Measurements from ENCODE around the gene MPRIP.
"Not testable (repeated sequence)": the region's sequence is repeated elsewhere in the genome, so short reads cannot be mapped to it uniquely, and the experiment has no call there.

Gene MPRIP

DNA sequence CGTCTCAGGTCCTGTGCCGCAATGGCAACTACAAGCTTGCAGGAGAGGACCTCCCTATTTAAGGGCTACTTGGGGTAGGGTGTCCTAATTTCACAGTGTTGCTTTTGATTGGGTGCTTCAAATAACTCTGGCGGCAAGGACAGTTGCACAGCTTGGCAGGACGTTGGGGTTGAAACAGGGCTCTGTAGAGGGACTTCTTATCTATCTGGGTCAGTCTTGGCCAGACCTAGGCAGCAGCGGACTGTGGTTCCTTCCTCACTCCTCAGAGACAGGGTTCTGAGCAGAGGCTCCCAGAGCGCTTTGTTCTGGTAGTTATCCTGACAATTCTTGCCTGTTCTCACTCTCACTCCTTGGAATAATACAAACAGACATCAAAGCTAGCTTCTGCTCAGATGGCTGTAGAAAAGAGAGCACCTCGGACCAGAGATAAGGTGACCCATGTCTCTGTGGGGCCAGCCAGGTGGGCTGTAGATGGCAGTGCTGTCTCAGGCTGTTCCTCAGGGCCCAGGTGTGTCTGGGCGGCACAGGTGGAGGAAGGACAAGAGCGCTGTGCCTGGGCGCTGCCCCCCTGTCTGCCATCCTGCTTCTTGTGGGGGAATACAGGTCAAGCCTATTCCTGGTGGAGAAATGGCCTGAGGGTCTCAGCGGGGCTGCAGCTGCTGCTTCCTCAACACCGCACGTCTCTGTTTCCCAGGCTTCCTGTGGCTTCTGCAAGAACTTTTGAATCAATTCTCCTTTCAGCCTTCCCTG is 102.8 kb downstream of the MPRIP start:
- no peak for DNase-seq (ENCODE audit: low spot score)

DNA sequence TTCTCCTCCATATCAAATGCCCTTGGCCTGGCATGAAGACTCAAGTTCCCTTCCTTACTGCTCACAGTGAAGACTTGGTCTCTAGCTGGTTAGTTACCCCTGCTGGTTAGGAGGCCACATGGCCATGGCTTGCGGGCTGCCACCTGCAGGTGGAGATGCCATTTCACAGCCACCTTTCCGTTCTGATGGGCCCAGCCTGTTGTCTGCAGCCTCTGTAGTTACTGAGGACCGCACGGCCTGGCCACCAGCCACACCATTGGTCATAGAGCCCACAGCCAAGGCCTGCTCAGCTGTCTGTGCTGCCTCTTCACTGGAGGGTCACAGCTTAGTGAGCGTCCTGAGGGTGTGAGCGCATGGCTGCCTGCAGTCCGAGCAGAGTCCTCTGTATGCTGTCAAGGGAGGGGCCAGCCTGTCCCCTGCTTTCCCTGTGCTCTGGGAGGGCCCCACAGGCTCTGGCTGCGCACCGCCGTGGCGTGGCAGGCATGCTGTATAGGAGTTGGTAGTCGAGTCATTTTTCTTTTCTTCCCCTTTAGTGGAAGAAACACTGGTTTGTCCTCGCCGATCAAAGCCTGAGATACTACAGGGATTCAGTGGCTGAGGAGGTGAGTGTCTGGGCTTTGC is 104.6 kb downstream of the MPRIP start:
- DNase-seq (ENCODE audit: low spot score) = peak; percentile 48

DNA sequence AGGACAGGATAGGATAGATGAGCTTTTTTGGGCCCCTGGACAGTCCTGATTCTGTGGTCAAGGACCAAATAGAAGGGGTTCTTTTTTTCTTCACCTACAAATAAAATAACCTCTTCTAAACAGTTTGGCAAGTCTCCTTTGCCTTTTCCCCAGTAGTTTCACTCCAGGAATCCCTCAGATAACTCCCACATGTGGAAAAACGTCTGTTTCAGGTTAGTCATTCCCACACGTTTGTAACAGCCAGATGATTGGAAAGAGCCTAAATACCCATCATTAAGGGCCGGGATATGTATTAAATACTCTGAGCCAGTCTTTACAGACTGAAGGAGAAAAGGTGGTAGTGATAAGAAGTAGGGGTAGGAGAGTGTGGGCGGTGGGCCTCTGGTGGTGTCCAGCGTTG is 105.6 kb downstream of the MPRIP start:
- DNase-seq (ENCODE audit: low spot score) = no peak

DNA sequence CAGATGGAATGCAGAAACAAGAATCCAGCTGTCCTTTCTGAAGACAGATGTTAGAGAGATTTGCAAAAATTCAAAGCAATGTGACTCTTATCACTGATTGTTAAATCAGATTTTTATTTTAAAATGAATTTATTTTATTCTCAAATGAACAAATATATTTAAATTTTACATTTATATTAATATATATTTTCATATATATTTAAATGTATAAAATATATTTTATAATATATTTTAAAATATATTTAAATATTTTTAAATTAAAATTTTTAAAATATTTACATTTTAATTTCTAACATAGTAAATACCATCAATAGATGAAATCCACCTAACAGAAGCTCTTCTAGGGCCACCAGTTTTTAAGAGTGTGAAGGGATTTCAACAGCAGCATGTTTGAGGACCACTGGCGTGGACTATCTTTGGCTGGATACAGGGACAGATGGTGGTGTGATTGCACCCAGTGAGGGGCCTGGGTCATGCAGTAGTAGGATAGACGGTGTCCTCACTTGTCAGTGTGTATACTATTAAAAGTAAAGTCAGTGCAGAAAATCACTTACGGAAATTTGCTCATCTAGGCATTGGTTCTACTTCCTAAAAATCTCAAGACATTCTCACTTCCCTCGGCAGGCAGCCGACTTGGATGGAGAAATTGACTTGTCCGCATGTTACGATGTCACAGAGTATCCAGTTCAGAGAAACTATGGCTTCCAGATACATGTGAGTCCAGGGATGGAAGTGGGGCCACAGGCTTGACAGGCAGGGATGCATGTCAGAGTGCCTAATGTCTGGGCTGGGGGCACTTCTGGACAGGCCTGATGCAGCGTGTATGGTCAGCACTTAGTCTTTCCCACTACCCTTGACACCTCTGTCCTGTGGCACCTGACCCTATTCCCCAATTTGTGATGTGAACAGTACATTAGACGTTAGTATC is 107.5 kb downstream of the MPRIP start:
- DNase-seq (ENCODE audit: low spot score) = peak; percentile 37

DNA sequence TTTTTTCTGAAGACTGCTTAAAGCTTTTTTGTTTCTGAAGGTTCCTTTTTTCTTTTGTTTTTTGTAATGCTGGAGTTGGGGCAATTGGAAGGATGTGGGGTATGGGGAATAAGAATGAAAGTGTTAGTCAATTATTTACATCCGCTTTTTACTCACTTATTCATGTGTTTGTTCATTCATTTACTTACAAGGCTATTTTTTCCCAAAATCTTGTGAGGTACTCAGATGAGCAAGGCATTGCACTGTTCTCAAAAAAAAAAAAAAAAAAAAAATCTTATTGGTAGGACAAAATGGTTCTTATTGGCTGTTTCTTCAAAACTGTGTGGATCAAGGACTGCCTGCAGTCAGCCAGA is 108.2 kb downstream of the MPRIP start:
- no peak for DNase-seq (ENCODE audit: low spot score)

DNA sequence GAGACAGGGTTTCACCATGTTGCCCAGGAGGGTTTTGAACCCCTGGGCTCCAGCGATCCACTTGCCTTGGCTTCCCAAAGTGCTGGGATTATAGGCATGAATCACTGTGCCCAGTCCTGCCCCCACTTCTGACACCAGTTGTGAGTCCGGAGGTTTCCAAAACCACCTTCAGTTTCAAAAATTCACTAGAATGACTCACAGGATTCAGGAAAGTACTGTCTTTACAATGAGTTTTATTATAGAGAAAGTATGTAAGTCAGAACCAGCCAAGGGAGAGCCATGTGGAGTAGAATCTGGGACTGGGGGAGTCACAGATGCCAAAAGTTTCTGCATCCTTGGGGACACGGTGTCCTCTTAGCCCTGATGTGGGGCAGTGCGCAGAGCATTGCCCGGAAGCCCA is 108.8 kb downstream of the MPRIP start:
- DNase-seq (ENCODE audit: low spot score) = no peak

DNA sequence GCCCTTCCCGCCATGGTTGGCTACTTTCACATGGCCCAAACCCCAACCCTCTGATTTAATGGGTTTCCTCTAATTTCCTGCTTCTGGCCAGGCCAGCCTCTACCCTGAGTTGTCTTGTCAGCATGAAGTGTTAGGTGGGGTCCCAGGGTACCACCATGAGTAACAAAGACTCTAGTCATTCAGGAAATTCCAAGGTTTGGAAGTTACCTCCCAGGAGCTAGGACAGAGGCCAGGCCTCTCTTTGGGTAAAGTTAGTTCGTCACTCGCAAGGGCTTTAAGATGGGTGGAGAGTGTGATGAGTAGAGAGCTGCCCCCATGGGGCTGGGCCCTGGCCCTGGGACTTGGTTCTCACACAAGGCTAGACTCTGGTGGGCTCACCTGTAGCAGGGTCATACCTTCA is 109.3 kb downstream of the MPRIP start:
- no peak for DNase-seq (ENCODE audit: low spot score)

DNA sequence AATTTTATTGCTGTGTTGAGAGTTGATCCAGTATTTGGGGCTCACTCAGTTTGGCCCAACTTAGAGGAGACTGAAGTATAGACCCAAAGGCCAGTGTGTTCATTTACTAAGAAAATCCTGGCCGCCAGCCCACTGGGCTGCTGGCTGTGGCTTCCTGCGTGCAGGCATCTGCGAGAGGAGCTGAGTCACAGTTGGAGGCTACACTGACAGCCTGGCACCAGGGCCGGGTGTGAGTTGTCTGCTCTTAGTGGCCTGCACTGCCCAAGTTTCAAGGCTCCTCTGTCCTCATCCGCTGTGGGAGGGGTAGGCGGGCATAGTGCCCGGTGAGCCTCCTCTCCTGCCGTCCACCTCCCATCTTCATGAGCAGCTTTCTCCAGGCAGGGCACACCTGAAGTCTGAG is 109.7 kb downstream of the MPRIP start:
- DNase-seq (ENCODE audit: low spot score) = peak; percentile 56

DNA sequence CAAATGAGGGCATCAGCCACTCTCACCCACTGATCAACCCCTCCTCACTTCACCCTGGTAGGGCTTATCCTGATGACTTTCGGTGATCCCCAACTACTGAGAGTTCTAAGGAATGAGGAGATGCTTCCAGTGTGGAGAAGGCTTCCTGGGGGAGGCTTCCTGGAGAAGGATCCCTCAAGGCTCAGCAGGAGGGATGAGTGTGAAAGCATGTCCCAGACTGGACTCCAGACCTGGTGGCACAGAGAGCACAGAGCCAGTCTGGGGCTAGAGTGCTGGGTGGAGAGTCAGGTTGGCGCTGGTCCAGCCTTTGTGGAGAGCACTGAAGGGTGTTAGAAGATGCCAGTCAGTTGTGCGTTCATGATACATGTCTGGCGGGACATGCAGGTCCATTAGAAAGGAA is 110.1 kb downstream of the MPRIP start:
- no peak for DNase-seq (ENCODE audit: low spot score)

DNA sequence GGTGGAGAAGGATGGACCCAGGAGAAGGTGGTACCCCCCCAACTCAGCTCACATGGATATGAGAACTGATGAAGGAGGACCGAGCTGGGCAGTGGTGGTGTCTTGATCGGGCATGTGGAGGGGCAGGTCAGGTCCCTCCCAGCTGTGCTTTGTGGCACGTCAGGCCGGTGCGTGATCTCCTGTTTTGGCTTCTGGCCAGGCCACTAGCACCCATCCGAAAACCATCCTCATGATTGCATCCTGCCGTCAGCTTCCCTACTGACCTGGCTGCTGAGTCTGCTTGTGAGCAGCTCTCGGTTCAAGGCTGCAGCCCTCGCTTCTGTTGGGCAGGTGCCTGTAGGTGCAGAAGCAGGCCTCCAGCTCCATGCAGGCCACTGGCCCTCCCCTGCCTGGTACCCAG is 110.8 kb downstream of the MPRIP start:
- no peak for DNase-seq (ENCODE audit: low spot score)

DNA sequence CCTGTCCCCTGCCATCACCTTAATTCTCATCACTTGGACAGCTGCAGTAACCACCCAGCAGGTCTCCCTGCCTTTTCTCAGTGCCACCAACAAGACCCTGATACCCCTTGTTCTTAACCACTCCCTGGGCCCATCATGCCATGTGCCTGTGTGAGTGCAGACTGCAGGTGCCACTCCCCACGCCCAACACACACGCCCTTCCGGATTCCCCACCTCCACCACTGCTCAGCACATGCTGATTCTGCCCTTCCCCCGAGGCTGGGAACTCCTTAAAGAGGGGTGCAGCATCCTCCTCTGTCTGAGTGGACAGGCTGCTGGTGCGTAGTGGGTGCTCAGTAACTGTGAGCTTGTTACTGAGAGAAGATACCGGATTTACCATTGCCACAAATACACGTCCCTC is 111.5 kb downstream of the MPRIP start:
- no peak for DNase-seq (ENCODE audit: low spot score)

DNA sequence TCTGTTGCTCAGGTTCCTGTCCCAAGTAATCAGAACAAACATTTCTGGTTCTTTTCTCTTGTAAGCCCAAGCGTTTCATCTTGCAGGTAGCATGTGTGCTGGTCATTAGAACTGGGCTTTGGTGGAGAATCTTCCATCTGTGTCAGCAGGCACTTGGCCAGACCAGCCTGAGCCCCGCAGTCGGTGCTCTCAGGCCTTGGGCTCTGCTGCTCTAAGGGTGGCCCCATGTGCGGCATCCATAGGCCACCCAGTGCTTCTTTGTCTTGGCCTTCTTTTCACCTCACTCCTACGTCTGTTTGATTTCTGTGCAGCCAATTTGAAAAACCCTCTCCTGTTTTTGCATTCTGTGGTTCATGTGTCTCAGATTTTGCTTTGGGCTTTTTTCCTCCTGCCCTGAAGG is 112.3 kb downstream of the MPRIP start:
- DNase-seq (ENCODE audit: low spot score) = peak; percentile 62

DNA sequence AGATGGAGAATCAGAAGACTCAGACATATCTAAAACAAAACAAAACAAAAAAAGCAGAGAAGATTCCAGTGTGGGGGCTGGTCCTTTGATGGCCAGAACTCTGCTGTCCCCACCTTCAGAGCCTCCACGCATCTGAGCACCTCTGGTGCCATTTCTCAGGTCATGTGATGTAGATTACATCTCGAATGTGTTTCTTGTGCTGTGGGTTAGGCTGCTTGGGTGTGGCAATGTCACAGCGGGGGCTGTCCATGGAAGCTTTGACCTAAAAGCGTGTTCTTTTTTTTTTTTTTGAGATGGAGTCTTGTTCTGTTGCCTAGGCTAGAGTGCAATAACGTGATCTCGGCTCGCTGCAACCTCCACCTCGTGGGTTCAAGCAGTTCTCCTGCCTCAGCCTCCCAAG is 112.7 kb downstream of the MPRIP start:
- DNase-seq (ENCODE audit: low spot score) = no peak

DNA sequence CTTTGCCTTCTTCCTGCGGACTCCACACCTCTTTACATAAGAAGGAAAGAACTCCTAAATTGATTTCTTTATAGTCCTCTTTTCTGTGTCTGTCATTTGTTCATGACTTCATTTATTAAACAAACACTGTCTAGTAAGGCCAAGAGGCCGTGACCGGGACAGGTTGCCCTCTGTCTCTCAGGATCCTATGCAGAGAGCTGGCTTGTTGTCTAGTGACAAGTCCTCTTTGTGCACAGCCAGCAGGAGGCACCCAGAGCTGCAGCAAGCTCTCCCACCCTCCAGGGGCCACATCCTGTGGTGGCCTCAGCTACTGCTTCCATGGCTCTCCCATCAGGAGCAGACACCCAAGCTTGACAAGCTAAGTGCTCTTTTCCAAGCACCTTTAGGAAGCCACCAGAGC is 113.3 kb downstream of the MPRIP start:
- DNase-seq (ENCODE audit: low spot score) = no peak

DNA sequence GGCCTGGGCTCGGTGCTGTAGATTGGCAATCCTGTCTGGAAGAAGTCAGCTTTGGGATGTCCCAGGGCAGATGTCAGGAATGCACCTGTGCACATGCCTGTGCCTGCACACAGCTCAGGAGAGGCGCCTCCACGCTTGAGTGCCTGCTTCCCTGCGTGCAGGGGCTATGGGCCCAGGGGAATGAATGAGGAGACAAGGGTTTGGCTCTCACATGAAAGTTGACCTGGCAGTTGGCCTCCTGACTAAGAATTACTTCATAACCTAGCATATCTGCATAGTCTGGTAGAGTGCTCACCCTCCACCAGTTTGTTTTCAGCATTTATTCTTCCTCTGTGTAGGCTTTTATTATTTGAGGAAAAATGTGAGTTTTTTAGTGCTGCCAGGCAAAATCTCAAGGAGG is 113.8 kb downstream of the MPRIP start:
- DNase-seq (ENCODE audit: low spot score) = no peak

DNA sequence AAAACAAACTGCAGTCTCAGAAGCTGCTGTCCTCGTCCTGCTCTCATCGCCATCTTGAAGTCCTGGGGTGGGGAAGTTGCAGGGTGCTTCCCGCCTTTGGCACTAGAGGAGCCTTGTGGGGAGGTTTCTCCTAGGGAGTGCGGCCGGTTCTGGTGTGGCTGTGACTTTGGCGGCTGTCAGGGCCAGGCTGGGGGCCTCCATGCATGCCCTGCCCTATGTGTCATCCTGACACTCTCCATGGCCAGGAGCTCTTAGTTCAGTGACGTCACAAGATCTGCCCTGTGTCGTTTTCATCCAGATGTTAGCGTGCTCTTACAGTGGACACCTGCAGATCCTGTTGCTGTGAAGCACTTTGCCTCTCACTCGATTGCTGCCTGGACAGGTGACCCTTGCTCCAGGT is 114.3 kb downstream of the MPRIP start:
- DNase-seq (ENCODE audit: low spot score) = no peak

DNA sequence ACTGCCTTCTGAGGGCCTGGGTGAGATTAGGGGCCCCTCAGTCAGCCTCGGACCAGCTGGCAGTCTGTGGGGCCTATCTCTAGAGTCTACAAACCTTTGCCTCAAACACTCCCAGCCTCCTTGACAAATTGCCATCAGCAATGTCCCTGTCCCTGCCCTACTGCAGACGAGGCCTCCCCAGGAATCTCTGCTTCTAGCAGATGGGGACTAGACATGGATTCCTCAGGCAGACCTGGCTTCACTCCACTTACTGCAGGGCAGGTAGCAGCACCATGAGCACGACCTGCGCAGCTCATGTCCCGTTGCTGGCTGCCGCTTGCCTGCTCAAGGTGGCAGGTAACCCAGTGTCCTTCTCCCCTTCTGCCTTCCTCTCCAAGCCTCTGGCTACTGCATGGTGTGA is 114.8 kb downstream of the MPRIP start:
- DNase-seq (ENCODE audit: low spot score) = peak; percentile 78

DNA sequence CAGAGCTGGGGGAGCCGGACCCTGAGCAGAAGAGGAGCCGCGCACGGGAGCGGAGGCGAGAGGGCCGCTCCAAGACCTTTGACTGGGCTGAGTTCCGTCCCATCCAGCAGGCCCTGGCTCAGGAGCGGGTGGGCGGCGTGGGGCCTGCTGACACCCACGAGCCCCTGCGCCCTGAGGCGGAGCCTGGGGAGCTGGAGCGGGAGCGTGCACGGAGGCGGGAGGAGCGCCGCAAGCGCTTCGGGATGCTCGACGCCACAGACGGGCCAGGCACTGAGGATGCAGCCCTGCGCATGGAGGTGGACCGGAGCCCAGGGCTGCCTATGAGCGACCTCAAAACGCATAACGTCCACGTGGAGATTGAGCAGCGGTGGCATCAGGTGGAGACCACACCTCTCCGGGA is 116.2 kb downstream of the MPRIP start:
- not testable (repeated sequence) for DNase-seq (ENCODE audit: low spot score)

DNA sequence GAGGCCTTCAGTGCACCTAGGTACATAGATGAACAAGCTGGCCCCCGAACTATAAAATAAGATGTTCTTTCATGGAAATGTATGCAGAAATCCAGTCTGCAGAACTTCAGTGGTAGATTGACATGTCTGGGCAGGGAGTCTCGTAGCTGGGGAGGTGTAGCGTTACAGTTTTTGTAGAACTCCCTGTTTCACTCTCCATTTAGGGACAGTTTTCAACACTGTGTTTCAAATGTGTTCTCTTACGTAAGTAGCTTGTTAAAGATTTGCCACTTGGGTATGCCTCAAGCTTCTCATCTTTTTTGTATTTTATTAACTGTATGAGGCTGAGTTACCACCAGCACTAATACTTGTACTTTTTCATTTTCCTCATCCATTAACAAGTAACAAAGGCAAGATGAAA is 117.3 kb downstream of the MPRIP start:
- DNase-seq (ENCODE audit: low spot score) = no peak

DNA sequence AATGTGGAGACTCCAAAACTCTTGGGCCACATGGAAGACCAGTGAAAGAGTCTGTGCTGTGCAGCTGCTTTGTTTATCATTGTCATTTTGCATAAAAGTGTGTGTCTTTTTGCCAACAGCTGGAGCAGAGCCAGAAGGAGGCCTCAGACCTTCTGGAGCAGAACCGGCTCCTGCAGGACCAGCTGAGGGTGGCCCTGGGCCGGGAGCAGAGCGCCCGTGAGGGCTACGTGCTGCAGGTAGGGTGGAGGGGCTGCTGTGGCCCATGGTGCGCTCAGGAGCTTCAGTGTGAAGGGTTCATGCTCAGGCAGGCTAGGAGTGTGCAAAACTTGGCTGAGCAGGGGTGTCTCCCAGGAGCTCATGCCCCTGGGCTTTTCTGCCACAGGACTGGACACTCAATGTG is 118.9 kb downstream of the MPRIP start:
- no peak for DNase-seq (ENCODE audit: low spot score)

DNA sequence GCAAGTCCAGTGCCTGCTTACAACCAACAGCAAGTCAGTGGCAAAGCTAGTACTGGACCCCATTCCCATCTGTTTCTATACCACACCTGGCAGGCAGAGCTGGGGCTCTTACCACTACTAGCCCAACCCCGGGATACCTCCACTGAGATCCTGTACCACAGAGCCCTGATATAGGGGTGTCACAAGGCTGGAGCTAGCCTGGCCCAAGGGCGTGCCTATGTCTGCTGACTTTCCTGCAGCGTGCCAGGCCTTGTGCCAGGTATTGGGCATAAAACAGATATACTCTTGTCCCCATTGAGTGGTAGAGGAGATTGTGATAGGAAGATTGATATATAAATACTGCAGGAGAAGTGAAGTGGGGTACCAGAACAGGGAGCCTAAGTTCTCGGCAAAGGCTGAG is 119.5 kb downstream of the MPRIP start:
- no peak for DNase-seq (ENCODE audit: low spot score)

DNA sequence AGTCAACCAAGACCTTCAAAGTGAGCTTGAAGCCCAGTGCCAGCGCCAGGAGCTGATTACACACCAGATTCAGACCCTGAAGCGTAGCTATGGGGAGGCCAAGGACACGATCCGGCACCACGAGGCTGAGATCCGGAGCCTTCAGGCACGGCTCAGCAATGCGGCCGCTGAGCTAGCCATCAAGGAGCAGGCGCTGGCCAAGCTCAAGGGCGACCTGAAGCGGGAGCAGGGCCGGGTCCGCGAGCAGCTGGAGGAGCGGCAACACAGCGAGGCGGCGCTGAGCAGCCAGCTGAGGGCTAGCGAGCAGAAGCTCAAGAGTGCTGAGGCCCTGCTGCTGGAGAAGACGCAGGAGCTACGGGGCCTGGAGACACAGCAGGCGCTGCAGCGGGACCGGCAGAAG is 121.9 kb downstream of the MPRIP start:
- DNase-seq (ENCODE audit: low spot score) = no peak

DNA sequence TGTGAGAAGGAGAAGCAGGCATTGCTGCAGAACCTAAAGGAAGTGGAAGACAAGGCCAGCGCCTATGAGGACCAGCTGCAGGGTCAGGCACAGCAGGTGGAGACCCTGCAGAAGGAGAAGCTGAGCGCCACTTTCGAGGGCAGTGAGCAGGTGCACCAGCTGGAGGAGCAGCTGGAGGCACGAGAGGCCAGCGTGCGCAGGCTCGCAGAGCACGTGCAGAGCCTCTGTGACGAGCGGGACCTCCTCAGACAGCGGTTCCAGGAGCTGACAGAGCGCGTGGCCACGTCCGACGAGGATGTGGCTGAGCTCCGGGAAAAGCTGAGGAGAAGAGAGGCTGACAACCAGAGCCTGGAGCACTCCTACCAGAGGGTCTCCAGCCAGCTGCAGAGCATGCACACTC is 122.4 kb downstream of the MPRIP start:
- DNase-seq (ENCODE audit: low spot score) = no peak
